H1 (cell line): ENCODE measurements around the gene PDIA6. TPM values are rescaled to one million over a fixed set of nuclear protein-coding genes. Genes with fewer than 3 reads are reported as not detected.

Experiments
- CTCF ChIA-PET: fragments of 300-600 bp; sonication (Branson Sonifier 250); formaldehyde crosslinking; loops from one replicate; lab custom pipeline; 2021; ENCODE audit not compliant: partially characterized antibody; lab: Charles Lee
- POLR2A ChIA-PET: fragments of 300-600 bp; sonication (Branson Sonifier 250); formaldehyde crosslinking; loops from one replicate; lab custom pipeline; 2021; ENCODE audit warnings: inconsistent platforms; ENCODE audit not compliant: partially characterized antibody; lab: Charles Lee
- DNase-seq, 2 experiments: peaks; one replicate each; pipeline versions ENCODE4 v3.0.0 to v3.0.0-alpha.2; 2010 to 2022; ENCODE audit warnings: low spot score in 2 of 2, low read depth in 1 of 2, mixed read lengths in 1 of 2
- FAIRE-seq: peaks from 2 replicates; lab custom pipeline; 2011; peaks lifted over from hg19 to GRCh38; lab: Jason Lieb, UNC
- H2AFZ ChIP-seq: 2 replicates; pipeline ENCODE4 v1.8.1; 2012; ENCODE audit warnings: low read length, inconsistent platforms
- H2AK5ac ChIP-seq: 2 replicates; pipeline ENCODE4 v1.6.1; 2013; ENCODE audit warnings: low read depth, low read length
- H2BK120ac ChIP-seq: replicated peaks from 2 replicates; pipeline ENCODE3; 2013; ENCODE audit warnings: low read depth, low read length, inconsistent platforms
- H2BK12ac ChIP-seq: 2 replicates; pipeline ENCODE4 v1.6.1; 2013; ENCODE audit warnings: low read depth, low read length
- H2BK15ac ChIP-seq: 2 replicates; pipeline ENCODE4 v1.6.1; 2013; ENCODE audit warnings: low read length
- H2BK20ac ChIP-seq: 2 replicates; pipeline ENCODE4 v1.6.1; 2013; ENCODE audit warnings: low read length
- H2BK5ac ChIP-seq: 2 replicates; pipeline ENCODE4 v1.6.1; 2013; ENCODE audit warnings: low read depth, low read length
- H3K14ac ChIP-seq: 2 replicates; pipeline ENCODE4 v1.6.1; 2013; ENCODE audit warnings: inconsistent platforms; ENCODE audit not compliant: insufficient read length
- H3K18ac ChIP-seq: 2 replicates; pipeline ENCODE4 v1.6.1; 2013; ENCODE audit warnings: low read length; ENCODE audit errors: extremely low read depth
- H3K23ac ChIP-seq: 2 replicates; pipeline ENCODE4 v1.6.1; 2013; ENCODE audit warnings: inconsistent platforms; ENCODE audit not compliant: insufficient read length
- H3K23me2 ChIP-seq: 2 replicates; pipeline ENCODE4 v1.6.1; 2013; ENCODE audit warnings: low read depth, low read length
- H3K27ac ChIP-seq: 2 replicates; pipeline ENCODE4 v1.6.1; 2011; ENCODE audit warnings: low read depth, low read length, inconsistent platforms
- H3K27me3 ChIP-seq, 4 experiments: replicated peaks in 1 of 4; 1 replicate in 1 of 4; 2 replicates in 3 of 4; pipeline versions ENCODE4 v1.6.1 to v1.8.1; 2011 to 2013; ENCODE audit warnings: low read length in 3 of 4, mild to moderate bottlenecking in 3 of 4, inconsistent platforms in 2 of 4, mixed read lengths in 2 of 4, moderate library complexity in 1 of 4; ENCODE audit not compliant: control insufficient read depth in 3 of 4, insufficient read depth in 3 of 4; ENCODE audit errors: extremely low read depth in 1 of 4
- H3K36me3 ChIP-seq, 4 experiments: 2 replicates each; pipeline versions ENCODE4 v1.6.1 to v1.8.1; 2011 to 2013; ENCODE audit warnings: mild to moderate bottlenecking in 4 of 4, low read length in 3 of 4, moderate library complexity in 2 of 4, control low read depth in 1 of 4, inconsistent platforms in 1 of 4; ENCODE audit not compliant: insufficient read depth in 4 of 4, control insufficient read depth in 2 of 4
- H3K4ac ChIP-seq: replicated peaks from 2 replicates; pipeline ENCODE3; 2013; ENCODE audit warnings: low read length, low read depth, mixed read lengths, inconsistent platforms; ENCODE audit not compliant: insufficient read length
- H3K4me1 ChIP-seq, 4 experiments: replicated peaks in 1 of 4; 1 replicate in 1 of 4; 2 replicates in 3 of 4; pipeline versions ENCODE4 v1.6.1 to v1.8.1; 2011 to 2013; ENCODE audit warnings: low read length in 3 of 4, inconsistent platforms in 2 of 4, mixed read lengths in 1 of 4; ENCODE audit not compliant: insufficient read depth in 4 of 4, control insufficient read depth in 3 of 4
- H3K4me2 ChIP-seq, 2 experiments: 2 replicates each; pipeline versions ENCODE4 v1.6.1 to v1.8.1; 2011 to 2013; ENCODE audit warnings: low read depth in 2 of 2, low read length in 2 of 2, control low read depth in 1 of 2, inconsistent platforms in 1 of 2, mild to moderate bottlenecking in 1 of 2; ENCODE audit not compliant: insufficient read depth in 1 of 2
- H3K4me3 ChIP-seq, 4 experiments: fragments of 200-600, 300-600 bp in 1 of 4; sonication (generic), shearing (Covaris generic), sonication (Bioruptor Twin) in 1 of 4; 2 replicates each; pipeline versions ENCODE4 v1.5.1 to v1.8.1; 2011 to 2016; ENCODE audit warnings: low read length in 4 of 4, low read depth in 3 of 4, control low read depth in 2 of 4, inconsistent platforms in 2 of 4, mild to moderate bottlenecking in 2 of 4, mixed read lengths in 1 of 4, moderate library complexity in 1 of 4; ENCODE audit not compliant: insufficient read depth in 2 of 4; ENCODE audit errors: extremely low read depth in 1 of 4
- H3K56ac ChIP-seq: replicated peaks from 2 replicates; pipeline ENCODE3; 2013; ENCODE audit warnings: low read depth, mild to moderate bottlenecking, mixed read lengths, low read length, inconsistent platforms; ENCODE audit not compliant: insufficient read length
- H3K79me1 ChIP-seq: 2 replicates; pipeline ENCODE4 v1.6.1; 2013; ENCODE audit warnings: low read depth, low read length, control low read depth
- H3K79me2 ChIP-seq, 2 experiments: 2 replicates each; pipeline versions ENCODE4 v1.6.1 to v1.8.1; 2012 to 2013; ENCODE audit warnings: low read length in 2 of 2, mild to moderate bottlenecking in 2 of 2, inconsistent platforms in 1 of 2; ENCODE audit not compliant: insufficient read depth in 2 of 2, control insufficient read depth in 1 of 2
- H3K9ac ChIP-seq, 4 experiments: replicated peaks in 1 of 4; 1 replicate in 1 of 4; 2 replicates in 3 of 4; pipeline versions ENCODE4 v1.6.1 to v1.8.1; 2011 to 2013; ENCODE audit warnings: low read depth in 3 of 4, low read length in 3 of 4, control low read depth in 2 of 4, mild to moderate bottlenecking in 2 of 4, moderate library complexity in 2 of 4, inconsistent platforms in 1 of 4; ENCODE audit errors: extremely low read depth in 1 of 4
- H3K9me3 ChIP-seq, 2 experiments: 2 replicates each; pipeline versions ENCODE4 v1.6.1 to v1.8.1; 2012 to 2013; ENCODE audit warnings: mild to moderate bottlenecking in 2 of 2, moderate library complexity in 2 of 2, control low read depth in 1 of 2, inconsistent platforms in 1 of 2, low read depth in 1 of 2, low read length in 1 of 2, mixed read lengths in 1 of 2; ENCODE audit not compliant: insufficient read depth in 2 of 2
- H4K20me1 ChIP-seq, 2 experiments: replicated peaks in 1 of 2; 2 replicates each; pipeline versions ENCODE3 to v1.8.1; 2011 to 2013; ENCODE audit warnings: inconsistent platforms in 2 of 2, low read length in 2 of 2, mild to moderate bottlenecking in 1 of 2; ENCODE audit not compliant: insufficient read depth in 2 of 2, control insufficient read depth in 1 of 2
- H4K5ac ChIP-seq: 2 replicates; pipeline ENCODE4 v1.6.1; 2013; ENCODE audit warnings: low read length, low read depth, mixed read lengths, inconsistent platforms; ENCODE audit not compliant: insufficient read length
- H4K8ac ChIP-seq: 2 replicates; pipeline ENCODE4 v1.8.0; 2013; ENCODE audit warnings: mild to moderate bottlenecking, moderate library complexity, low read length, inconsistent platforms; ENCODE audit not compliant: insufficient read depth; ENCODE audit errors: extremely low read depth
- H4K91ac ChIP-seq: replicated peaks from 2 replicates; pipeline ENCODE3; 2013; ENCODE audit warnings: low read length, mixed read lengths, inconsistent platforms; ENCODE audit not compliant: insufficient read length
- CREB1 ChIP-seq: IDR thresholded peaks from 2 replicates; pipeline ENCODE4 v1.6.1; 2012; ENCODE audit warnings: inconsistent platforms
- FOSL1 ChIP-seq: IDR thresholded peaks from 2 replicates; pipeline ENCODE4 v1.6.1; 2011; ENCODE audit warnings: mild to moderate bottlenecking, low read depth, low read length, moderate library complexity; ENCODE audit not compliant: insufficient read depth
- KDM1A ChIP-seq: fragments of 200-600, 300-600 bp; sonication (generic); IDR thresholded peaks from 2 replicates; pipeline ENCODE4 v1.7.1; 2016; ENCODE audit warnings: mild to moderate bottlenecking, low read length, borderline replicate concordance
- KDM4A ChIP-seq: IDR thresholded peaks from one replicate; pipeline ENCODE4 v1.7.1; 2012; ENCODE audit warnings: low read depth, mild to moderate bottlenecking, moderate library complexity, low read length, inconsistent platforms; ENCODE audit not compliant: severe bottlenecking
- KDM5A ChIP-seq: fragments of 200-600 bp; IDR thresholded peaks from 2 replicates; pipeline ENCODE4 v1.7.1; 2012; ENCODE audit warnings: mild to moderate bottlenecking, low read length, inconsistent platforms, mixed read lengths
- MAFK ChIP-seq: IDR thresholded peaks from 2 replicates; pipeline ENCODE4 v1.6.1; 2012; ENCODE audit warnings: low read depth, mild to moderate bottlenecking, improper control_type of control experiment, low read length
- PHF8 ChIP-seq: fragments of 200-600 bp; sonication (generic); conservative IDR thresholded peaks from 2 replicates; pipeline ENCODE4 v1.7.1; 2012; ENCODE audit warnings: low read depth, mild to moderate bottlenecking, inconsistent platforms, low read length, moderate library complexity
- POU5F1 ChIP-seq: IDR thresholded peaks from 2 replicates; pipeline ENCODE4 v1.6.1; 2011; ENCODE audit warnings: low read depth, mild to moderate bottlenecking, low read length, moderate library complexity
- RBBP5 ChIP-seq: IDR thresholded peaks from 2 replicates; pipeline ENCODE4 v1.7.1; 2012; ENCODE audit warnings: low read depth, mild to moderate bottlenecking, inconsistent platforms, low read length, moderate library complexity, borderline replicate concordance
- RFX5 ChIP-seq: IDR thresholded peaks from 2 replicates; pipeline ENCODE4 v1.6.1; 2011; ENCODE audit warnings: low read depth, low read length, improper control_type of control experiment, borderline replicate concordance
- SRF ChIP-seq: IDR thresholded peaks from 2 replicates; pipeline ENCODE4 v1.6.1; 2011; ENCODE audit warnings: mild to moderate bottlenecking, low read depth, low read length, moderate library complexity
- SUZ12 ChIP-seq: fragments of 200-600 bp; sonication (generic); IDR thresholded peaks from 2 replicates; pipeline ENCODE4 v1.6.1; 2012; ENCODE audit warnings: mild to moderate bottlenecking, inconsistent platforms, low read length, moderate library complexity, mixed read lengths
- TBP ChIP-seq: IDR thresholded peaks from 2 replicates; pipeline ENCODE4 v1.6.1; 2011; ENCODE audit warnings: low read depth, low read length, improper control_type of control experiment
- YY1 ChIP-seq: IDR thresholded peaks from 2 replicates; pipeline ENCODE4 v1.6.1; 2011; ENCODE audit warnings: low read depth, mild to moderate bottlenecking, low read length
- ZNF274 ChIP-seq: IDR thresholded peaks from 2 replicates; pipeline ENCODE4 v1.7.0; 2012; ENCODE audit warnings: low read length, borderline replicate concordance; ENCODE audit errors: extremely low read depth
- WGBS, 2 experiments: shearing (Covaris generic) in 1 of 2; methylation state at CpG; one replicate each; pipeline versions ENCODE4 v1.1.6 to v1.1.7; 2013 to 2015; ENCODE audit warnings: low lambda C conversion rate in 2 of 2, mixed read lengths in 2 of 2, inconsistent platforms in 1 of 2, low coverage in 1 of 2, missing lambda C conversion rate in 1 of 2; ENCODE audit not compliant: insufficient replicate concordance in 2 of 2, insufficient coverage in 1 of 2, insufficient read length in 1 of 2; ENCODE audit errors: extremely low coverage in 1 of 2, missing lambda C conversion rate in 1 of 2; 5-methylcytosine and 5-hydroxymethylcytosine counted together
- polyA plus RNA-seq, 7 experiments: library from polyadenylated mRNA; depleted of rRNA in 3 of 7; stranded (reverse) in 5 of 7; unstranded in 2 of 7; fragments of >200 nt in 5 of 7; fragments of 200-250 nt in 2 of 7; gene quantifications; 1 replicate in 5 of 7; 2 replicates in 1 of 7; 4 replicates in 1 of 7; pipeline versions ENCODE4 v1.2.1 to v1.2.3, GENCODE V29; 2011 to 2013; ENCODE audit warnings: missing spikeins in 2 of 7, mixed read lengths in 2 of 7
- total RNA-seq: library from RNA; stranded (reverse); fragmentation: NEBNext Ultra II Directional; extraction: Animal tissue kit (Norgen Biotek cat#: 25700); gene quantifications from 2 replicates; pipeline ENCODE4 v1.2.1, GENCODE V29; 2021

PDIA6 gene
- total and polyA plus RNA-seq, 2 of the 8 experiments (the other 6 are each of a cell fraction or from before 2014, with no cell fraction given), result 181 to 384 TPM

DNA sequence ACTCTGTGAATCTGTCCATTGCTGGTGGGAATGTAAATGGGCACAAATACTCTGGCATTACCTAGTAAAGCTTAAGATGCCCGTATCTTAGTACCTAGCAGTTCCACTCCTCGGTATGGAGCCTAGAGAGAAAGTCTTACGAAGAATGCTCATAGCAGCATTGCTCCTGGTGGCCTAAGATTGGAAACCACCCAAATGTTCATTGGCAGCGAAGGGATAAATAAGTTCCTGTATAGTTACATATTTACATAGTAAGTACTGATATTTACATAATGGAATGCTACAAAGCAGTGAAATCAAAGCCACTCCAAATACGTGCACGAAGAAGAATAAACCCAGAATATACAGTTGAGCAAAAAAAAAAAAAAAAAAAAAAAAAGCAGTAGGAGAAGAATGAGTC lies 46.7 kb upstream of the PDIA6 start:
- H3K18ac ChIP-seq, result no peak overlapping the region
- H3K9ac ChIP-seq, result no peak overlapping the region
- H4K91ac ChIP-seq, result no peak overlapping the region
- H3K27me3 ChIP-seq, result no peaks in the 10 kb centered on the region
- no peak overlapping the region for H4K5ac ChIP-seq
- H3K14ac ChIP-seq, result no peak overlapping the region
- no peak overlapping the region for H2AFZ ChIP-seq
- ChIA-PET POLR2A (no interaction called here), CTCF (interaction anchor here (1.2 kb wide), 1 partner anchor 27 kb away, joined by 4 read pairs; no protein-coding TSS in a partner anchor)
- WGBS, 2 experiments, result 90% methylated on average over 6 of the region's 6 CpGs; no CpG with 5 or more reads in 1 of the 2 experiments
- H3K23ac ChIP-seq, result no peak overlapping the region
- H3K79me2 ChIP-seq, result no peaks in the 10 kb centered on the region
- H4K20me1 ChIP-seq, result no peaks in the 10 kb centered on the region
- H3K4me2 ChIP-seq, result no peak overlapping the region
- H3K9me3 ChIP-seq, result no peaks in the 10 kb centered on the region
- no peak overlapping the region for H2BK20ac ChIP-seq
- no peak overlapping the region for H2BK12ac ChIP-seq
- H3K27ac ChIP-seq, result no peak overlapping the region
- H2BK120ac ChIP-seq, result no peak overlapping the region
- no peak overlapping the region for H2BK15ac ChIP-seq
- H3K4ac ChIP-seq, result no peak overlapping the region
- H3K4me3 ChIP-seq, result no peak overlapping the region
- FAIRE-seq (no peak), DNase-seq (no peak)
- H3K4me1 ChIP-seq, result no peaks in the 10 kb centered on the region; a peak in 1 of 7 replicates
- no peak overlapping the region for H4K8ac ChIP-seq
- no peak overlapping the region for H2BK5ac ChIP-seq
- no peaks in the 10 kb centered on the region for H3K23me2 ChIP-seq
- H3K79me1 ChIP-seq, result no peaks in the 10 kb centered on the region
- no peak overlapping the region for H2AK5ac ChIP-seq
- TF ChIP-seq SUZ12 (no peak), YY1 (no peak), MAFK (no peak), RBBP5 (no peak), PHF8 (no peak), KDM4A (no peak), KDM1A (no peak), TBP (no peak), RFX5 (no peak), POU5F1 (no peak), FOSL1 (no peak), ZNF274 (no peak), KDM5A (no peak), CREB1 (no peak), SRF (no peak)
- no peak overlapping the region for H3K56ac ChIP-seq
- H3K36me3 ChIP-seq, result no peaks in the 10 kb centered on the region
